ENCODE results near the gene MAFG. TPM values are rescaled to one million over a fixed set of nuclear protein-coding genes. Genes with fewer than 3 reads are reported as not detected.

Gene MAFG
- 10.4 and 19.0 TPM in 2 replicates for total RNA-seq

- peak; percentile 87 to 96 for DNase-seq (ENCODE audit: low read depth in 2 of 2)
Measured at GRCh38 chr17:81927653-81928543, at the start of gene MAFG. TSS of gene MAFG (minus strand) at chr17:81927735. CDS start at chr17:81923185, 4,550 bp downstream.

- DNase-seq (ENCODE audit: low read depth in 2 of 2) = peak in 1 of 2 donors; percentile 26
Measured at GRCh38 chr17:81976332-81977210, 49.0 kb upstream of the MAFG start.

- no peak for DNase-seq (ENCODE audit: low read depth in 2 of 2)
Measured at GRCh38 chr17:81973432-81973831, 45.9 kb upstream of the MAFG start.

GRCh38 chr17:81968850-81969812 is 41.6 kb upstream of the MAFG start:
- DNase-seq (ENCODE audit: low read depth in 2 of 2) = no peak

GRCh38 chr17:81968396-81968745 is 40.8 kb upstream of the MAFG start:
- no peak for DNase-seq (ENCODE audit: low read depth in 2 of 2)

DNA sequence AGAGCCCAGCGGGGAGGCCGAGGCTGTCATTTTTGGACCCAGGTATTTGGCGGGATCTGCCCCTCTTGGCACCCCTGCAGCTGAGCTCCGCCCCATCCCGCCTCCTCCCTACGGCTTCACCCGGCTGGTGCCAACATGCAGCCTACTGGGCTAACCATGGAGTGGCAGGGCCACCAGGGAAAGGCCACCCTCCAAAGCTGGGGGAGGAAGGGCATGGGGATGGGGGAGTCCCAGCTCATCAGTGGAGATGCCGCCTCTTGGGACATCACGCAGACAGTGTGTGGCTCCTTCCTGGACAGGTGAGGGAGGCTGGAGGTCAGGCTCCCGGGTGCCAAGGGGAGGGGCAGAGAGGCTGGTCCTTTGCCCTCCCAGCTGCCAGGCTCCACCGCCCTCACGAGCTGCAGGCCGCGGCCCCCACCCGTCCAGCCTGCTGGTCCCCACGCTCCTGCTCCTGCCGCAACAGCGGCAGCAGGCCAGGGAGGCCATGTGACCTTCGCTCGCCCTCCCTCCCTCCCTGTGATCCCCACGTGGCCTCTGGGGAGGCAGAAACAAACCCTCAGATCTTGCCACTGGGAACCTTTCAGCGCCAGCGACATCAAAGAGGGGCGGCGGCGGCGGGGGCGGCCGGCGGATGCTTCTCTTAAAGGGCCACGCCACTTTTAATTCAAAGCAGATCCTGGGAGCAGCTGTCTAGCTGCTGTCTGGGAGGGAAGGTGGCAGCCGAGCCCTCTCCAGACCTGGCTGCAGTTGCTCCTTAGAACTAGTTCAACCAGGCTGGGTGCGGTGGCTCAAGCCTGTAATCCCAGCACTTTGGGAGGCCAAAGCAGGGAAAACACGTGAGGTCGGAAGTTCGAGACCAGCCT is 40.2 kb upstream of the MAFG start:
- DNase-seq (ENCODE audit: low read depth in 2 of 2) = peak in 1 of 2 donors; percentile 10

GRCh38 chr17:81967244-81967532 is 39.7 kb upstream of the MAFG start:
- DNase-seq (ENCODE audit: low read depth in 2 of 2) = no peak

- no peak for DNase-seq (ENCODE audit: low read depth in 2 of 2)
Measured at GRCh38 chr17:81966343-81967243, 39.1 kb upstream of the MAFG start.

- DNase-seq (ENCODE audit: low read depth in 2 of 2) = no peak
Measured at GRCh38 chr17:81964081-81964849, 36.7 kb upstream of the MAFG start.

- DNase-seq (ENCODE audit: low read depth in 2 of 2) = no peak
Measured at GRCh38 chr17:81962499-81963441, 35.2 kb upstream of the MAFG start.

DNA sequence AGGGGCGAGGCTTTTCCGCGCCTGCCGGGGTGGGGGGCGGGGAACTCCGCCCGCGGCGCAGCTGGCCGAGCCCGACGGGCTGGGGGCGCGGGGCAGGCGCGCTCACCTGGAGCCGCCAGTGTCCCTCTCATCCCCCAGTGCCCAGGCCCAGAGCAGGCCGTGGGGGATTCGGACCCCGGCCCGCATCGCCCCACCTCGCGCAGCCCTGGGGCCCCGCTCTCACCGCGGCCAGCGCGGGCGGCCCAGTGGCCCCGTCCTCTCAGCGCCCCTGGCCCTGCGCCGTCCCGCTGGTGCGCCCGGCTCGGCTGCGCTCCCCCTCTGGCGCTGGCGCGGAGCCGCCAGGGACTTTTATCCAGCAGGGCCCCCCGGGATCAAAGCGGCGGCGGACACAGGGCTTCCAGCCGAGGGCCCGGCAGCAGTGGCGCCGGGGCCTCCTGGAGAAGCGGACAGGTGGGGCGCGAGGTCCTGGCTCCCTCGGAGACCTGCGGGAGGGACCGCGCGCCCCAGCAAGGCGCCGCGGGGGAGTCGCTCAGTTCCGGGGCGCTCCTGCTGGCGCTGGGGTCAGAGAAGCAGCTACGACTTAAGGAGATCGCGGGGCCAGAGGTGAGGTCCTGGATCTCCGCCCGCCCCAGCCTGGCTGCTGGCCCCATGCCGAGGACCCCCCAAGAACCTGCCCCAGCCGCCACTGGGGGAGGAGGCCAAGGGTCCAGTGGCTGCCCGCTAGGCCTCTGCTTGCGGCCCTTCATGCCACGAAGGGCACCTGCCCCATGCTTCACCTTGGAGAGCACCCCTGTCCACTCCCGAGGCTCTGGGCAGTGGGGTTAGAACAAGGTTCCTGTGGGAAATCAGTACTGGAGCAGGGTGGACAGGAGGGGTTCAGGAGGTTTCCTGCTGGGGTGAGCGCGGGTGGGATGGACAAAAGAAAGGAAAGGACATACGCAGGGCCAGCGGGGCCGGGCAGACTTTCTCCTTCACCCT is 34.3 kb upstream of the MAFG start:
- no peak for DNase-seq (ENCODE audit: low read depth in 2 of 2)

GRCh38 chr17:81961087-81961511 is 33.6 kb upstream of the MAFG start, which contains the start of gene NOTUM:
TSS of gene NOTUM (minus strand) at chr17:81961187. CDS start at chr17:81960909, 278 bp downstream.
- peak in 1 of 2 donors; percentile 16 for DNase-seq (ENCODE audit: low read depth in 2 of 2)

GRCh38 chr17:81960130-81960958 is 32.8 kb upstream of the MAFG start:
- no peak for DNase-seq (ENCODE audit: low read depth in 2 of 2)

- DNase-seq (ENCODE audit: low read depth in 2 of 2) = peak in 1 of 2 donors; percentile 59
Measured at GRCh38 chr17:81959362-81960129, 32.0 kb upstream of the MAFG start.
